ENCODE data around the gene SLC30A1.
A peak's percentile ranks its signal among the peaks of the same experiment; 100 is the strongest.
"Not testable (repeated sequence)": the region's sequence is repeated elsewhere in the genome, so short reads cannot be mapped to it uniquely, and the experiment has no call there.

Gene SLC30A1

DNA sequence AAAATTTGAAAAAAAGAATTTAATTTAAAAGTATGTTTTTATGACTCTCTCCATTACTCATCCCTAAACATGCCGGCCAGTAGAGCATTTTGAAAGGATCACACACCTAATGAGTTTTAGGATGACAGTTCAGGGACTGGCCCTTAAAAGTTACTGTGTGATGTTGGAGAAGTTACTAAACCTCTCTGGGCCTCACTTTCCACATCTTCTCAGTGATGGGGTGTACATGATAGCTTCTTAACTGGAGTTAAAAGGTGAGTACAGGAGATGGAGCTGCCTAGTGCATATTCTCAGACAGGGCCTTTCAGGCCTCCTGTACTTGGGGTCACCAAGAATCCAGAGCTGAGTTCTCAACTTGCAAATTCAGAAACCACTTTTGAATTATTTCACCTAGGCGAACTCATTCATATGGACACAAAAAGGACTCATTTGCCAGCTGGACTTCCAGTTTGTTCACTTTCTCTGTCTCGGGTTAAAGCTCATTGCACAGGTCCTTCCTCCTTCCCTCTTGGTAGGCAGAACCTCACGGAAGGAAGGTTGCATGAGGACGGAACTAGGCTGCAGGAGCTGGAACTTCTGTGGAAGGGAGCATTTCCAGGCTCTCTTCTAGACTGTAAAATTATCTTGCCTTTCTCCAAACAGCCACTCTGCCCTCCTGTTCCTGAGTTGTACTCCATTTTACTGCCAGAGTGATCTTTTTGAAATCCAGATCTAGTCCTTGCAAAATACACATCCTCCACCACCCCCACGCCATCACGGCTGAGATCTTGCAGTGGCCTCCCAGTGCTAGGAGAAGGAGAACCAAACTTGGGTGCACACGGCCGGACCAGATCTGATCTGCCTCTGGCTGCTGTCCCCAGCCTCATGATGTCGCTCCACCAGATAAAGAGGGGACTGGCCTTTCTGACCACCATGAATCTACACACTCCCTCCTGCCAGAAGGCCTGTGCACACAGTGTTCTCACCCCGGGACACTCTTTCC is 4.3 kb upstream of the SLC30A1 start:
- DNase-seq (ENCODE audit: low spot score), result no peak

DNA sequence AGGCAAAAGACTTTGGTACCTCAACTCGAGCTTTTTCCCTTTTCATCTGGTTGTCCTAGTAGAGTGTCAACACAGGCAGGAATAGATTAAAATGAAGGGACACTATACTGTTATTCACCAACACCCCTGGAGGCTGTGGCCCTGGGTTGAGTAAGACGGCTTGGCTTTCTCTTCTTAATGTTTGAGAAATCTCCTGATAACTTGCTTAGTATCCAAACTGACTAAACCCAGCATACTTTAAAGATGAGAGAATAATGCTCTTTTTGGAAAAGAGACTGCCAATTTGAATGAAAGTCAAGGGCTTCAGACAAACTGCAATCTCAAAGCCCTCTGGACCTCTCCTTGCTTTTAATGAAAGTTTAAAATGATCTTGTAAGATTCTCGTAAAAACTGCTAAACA is 2.6 kb upstream of the SLC30A1 start:
- no peak for DNase-seq (ENCODE audit: low spot score)

DNA sequence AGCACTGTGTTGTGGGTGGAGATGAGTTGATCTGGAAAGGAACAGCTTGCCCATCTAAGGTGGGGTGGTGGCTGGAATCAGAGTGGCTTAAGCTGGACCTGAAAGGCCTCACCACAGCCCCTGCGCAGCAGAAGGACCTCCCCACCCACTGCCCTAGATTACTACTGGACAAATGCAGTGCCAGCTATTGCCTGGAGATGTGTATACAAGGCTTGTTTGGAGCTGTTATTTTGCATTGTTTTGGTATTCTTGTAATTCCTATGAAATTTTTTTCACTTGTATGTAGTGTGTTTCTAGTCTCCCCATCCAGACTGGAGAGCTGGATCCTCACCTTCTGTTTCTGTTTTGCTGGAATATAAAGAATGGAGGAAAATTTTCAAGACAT is 1.3 kb upstream of the SLC30A1 start:
- DNase-seq (ENCODE audit: low spot score), result no peak

DNA sequence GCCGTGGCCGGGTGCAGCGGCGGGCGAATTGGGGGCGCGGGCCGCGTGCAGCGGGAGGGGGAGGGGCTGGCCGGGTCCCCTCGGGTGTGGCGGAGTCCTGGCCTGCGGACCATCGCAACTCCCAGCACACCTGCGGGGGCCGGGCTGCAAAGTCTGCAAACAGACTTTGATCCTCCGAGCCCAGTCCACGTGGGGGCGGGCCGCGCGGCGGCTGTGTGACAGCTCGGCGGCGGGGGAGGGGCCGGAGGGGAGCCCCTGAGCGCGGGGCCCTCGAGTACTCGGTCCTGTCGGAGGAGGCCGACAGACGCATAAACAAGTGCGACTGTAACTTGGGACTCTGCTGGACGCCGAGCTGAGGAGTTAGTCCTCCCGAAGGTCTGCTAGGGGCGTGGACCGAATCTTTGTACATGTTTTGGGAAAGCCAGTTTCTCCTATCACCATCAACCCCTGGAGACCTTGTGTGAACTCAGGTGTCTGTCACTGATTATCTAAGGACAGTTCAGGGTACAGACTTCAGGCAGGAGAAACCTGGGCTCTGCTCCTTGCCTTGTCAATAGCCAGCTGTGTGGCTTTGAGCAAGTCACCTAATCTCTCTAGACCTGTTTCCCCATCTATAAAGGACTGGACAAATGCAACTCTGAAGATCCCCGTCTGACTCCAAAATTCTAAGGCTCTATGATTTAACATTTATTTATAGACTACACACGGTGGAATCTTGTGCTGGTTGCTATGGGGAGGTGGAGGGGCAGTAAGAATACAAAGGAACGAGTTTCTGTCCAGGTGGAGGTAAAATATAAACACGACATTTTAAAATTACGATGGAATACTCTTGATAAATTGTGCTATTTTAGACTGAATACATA is 710 bp upstream of the SLC30A1 start:
- DNase-seq (ENCODE audit: low spot score), result peak; percentile 77

DNA sequence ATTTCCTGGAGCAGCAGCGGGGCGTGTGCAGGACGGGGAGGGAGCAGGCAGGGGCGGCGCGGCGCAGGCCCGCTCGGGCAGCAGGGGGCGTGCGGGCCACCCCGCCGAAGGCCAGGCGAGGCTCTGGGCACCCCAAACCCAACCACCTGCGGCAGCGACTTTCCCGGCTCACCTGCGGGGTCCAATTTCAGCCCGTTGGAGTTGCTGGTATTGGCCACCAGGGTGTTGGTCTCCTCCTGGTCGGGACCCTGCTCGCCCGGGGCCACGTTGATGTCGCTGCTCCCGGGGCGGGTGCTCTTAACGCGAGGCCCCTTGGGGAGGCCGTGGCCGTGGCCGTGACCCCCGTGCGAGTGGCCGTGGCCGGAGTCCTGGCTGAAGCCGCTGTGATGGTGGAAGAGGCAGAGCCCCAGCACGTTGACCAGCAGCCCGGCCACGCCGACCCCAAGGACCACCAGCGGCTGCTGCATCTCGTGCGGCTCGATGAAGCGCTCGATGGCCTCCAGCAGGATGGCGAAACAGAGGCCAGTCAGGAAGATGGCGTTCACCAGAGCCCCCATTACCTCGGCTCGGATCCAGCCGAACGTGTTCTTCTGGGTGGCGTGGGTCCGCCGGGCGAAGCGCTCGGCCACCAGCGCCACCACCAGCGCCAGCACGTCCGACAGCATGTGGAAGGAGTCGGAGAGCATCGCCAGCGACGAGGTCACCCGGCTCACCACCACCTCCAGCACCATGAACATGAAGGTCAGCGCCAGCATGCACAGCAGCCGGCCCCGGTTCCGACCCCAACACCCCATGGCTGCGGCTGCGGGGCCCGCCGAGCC is 932 bp downstream of the SLC30A1 start:
- DNase-seq (ENCODE audit: low spot score), result peak; percentile 67

DNA sequence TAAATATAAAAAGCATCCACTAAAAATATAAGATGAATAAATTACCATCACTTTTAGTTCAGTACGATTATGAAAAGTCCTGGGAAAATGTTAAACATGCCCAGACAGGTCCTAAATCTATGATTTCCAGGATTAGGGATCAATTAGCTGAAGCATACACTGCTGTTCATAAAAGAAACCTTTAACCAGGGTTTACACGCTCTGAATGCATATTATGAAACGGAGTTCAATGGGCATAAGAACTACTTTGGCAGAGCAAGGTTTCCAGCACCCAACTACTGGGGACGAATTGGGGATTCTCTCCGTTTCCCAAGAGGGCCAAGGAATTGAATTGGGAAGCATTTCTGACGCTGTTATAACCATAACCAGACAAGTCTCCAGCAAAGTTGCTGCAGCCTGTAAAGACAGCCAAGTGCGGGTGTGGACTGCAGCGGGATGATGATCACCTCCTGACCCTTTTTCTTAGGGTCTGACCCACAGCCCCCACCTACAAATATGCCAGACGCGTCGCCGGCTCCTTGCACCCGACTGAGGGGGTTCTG is 1.6 kb downstream of the SLC30A1 start:
- DNase-seq (ENCODE audit: low spot score), result no peak

DNA sequence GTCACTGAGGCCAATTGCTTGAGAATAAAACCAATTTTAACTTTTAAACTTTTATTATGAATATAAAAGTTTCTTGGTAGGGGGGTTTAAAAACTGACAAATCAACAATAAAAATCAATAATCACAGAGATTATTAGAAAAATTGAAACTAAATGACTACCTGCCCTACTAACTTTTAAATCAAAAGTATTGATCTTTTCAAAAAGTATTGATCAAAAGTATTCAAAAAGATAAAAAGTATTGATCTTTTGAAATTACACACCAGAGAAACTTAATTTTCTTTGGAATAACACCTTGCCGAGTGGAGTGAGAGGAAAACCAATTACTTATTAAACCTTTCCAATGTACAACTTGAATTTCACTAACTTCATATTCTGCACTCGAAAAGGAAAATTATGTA is 2.2 kb downstream of the SLC30A1 start:
- no peak for DNase-seq (ENCODE audit: low spot score)

DNA sequence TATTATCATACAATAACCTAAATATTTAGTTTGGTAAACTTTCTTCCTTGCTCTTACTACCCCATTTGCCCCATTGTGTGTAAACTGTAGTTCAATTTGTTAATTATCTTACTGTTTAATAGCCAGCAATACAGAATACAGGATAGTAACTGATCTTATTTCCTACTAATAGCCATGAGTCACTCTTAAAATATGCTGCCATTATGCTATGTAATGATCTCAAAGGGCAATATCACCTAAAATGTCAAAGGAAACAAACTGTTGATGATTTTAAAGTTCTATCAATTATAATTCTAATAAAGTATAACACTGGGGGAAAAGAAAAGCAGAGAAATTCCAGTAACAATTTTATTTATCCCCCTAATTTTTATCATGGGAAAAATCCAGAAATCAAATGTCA is 4.3 kb downstream of the SLC30A1 start:
- no peak for DNase-seq (ENCODE audit: low spot score)

DNA sequence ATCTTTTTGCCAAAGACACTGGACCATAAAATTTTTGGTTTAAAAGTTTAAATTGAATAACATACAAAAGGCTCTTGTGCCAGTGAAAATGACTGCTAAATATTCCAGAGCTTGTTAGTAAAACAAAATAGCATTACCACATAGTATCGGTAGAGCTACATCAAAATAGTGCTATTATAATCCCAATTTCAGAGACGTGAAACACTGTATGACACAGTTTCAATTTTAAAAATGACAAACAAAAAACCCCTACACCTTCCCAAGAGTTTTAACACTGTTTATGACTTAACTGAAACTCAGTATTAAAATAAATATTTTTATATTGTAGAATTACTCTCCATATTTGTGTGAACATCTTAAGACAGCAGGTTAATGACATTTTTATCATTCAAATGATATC is 7.0 kb downstream of the SLC30A1 start:
- no peak for DNase-seq (ENCODE audit: low spot score)

DNA sequence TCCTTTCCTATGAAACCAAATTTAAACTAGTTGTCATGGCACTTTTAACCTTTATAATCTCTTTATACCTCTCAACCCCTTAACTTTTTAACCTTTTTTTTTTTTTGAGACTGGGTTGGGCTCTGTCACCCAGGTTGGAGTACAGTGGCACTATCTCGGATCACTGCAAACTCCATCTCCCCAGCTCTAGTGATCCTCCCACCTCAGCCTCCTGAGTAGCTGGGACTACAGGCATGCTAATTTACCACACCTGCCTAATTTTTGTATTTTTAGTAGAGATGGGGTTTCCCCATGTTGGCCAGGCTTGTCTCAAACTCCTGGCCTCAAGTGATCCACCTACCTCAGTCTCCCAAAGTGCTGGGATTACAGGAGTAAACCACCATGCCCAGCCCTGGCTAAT is 8.6 kb downstream of the SLC30A1 start:
- DNase-seq (ENCODE audit: low spot score), result not testable (repeated sequence)

DNA sequence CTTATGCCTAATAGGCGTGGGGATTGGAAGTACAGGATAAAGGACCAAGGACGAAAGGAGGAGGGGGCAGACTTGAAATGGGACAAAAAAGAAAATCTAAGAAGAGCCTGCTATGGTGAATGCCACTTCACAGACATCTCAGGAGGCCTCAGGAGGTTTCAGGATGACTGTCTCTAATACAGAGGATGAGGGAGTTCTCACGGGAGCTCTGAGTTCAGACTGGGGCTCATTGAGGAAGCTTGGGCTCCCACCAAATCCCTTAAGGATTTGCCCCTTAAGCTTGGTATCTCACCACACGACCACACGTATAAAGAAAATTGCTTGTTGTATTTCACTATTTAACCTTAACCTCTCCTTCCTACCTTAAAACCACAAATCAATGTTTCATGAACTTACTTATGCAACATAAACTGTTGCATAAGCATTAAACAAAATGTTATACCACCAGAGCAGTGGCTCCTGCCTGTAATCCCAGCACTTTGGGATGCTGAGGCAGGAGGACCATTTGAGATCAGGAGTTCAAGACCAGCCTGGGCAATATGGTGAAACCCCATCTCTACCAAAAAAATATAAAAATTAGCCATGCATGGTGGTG is 12.4 kb downstream of the SLC30A1 start:
- no peak for DNase-seq (ENCODE audit: low spot score)

DNA sequence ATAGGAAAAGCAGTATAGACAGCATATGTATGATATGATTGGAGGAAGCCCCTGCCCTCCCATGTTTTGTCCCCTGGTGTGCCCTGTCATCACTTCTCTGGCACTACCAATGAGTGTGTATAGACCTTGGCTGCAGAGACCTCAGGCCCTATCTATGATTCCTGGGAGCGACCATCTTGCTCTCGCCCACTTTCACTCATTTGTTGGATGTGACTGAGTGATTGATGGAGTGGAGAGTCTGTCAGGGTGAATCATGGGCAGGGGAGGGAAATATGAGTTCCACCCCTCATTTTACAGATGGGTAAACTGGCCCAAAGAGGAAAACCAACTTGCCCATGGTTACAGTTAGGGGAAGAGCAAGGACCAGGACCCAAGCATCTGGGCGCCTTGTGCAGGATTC is 14.9 kb downstream of the SLC30A1 start:
- no peak for DNase-seq (ENCODE audit: low spot score)

DNA sequence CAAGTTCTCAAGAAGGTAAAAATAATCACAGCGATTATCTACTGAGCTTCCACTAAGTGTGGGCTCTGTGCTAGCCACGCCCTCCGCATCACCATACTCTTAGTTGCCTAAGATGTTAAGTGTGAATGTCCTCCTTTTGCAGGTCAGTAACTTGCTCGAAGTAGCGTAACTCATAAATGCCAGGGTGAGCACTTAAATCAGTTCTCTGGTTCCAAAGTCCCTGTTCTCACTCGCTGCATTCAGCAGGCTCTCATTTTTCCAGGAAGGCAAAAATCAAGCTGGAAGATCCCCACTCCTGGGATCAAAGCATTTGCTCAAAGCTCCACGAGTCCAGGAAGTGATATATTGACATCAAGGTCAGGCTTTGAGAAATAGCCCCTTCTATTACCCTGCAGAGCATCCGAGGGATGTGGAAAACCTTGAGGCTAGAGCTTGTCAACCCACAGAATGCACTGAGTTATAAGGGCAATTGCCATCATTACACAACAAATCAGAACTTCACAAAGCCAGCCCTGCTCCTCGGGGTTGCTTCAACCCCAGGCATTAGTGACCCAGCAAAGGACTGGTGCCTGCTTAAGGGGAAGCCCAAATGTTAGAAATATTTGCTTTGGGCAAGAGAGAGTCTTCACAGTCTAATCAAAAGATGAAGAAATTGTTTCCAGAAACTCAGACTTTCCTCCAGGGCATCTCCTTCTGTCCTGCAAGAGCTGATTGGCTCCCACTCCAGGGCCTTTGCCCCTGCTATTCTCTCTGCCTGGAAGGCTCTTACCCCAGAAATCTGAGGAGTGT is 19.5 kb downstream of the SLC30A1 start:
- DNase-seq (ENCODE audit: low spot score), result no peak

DNA sequence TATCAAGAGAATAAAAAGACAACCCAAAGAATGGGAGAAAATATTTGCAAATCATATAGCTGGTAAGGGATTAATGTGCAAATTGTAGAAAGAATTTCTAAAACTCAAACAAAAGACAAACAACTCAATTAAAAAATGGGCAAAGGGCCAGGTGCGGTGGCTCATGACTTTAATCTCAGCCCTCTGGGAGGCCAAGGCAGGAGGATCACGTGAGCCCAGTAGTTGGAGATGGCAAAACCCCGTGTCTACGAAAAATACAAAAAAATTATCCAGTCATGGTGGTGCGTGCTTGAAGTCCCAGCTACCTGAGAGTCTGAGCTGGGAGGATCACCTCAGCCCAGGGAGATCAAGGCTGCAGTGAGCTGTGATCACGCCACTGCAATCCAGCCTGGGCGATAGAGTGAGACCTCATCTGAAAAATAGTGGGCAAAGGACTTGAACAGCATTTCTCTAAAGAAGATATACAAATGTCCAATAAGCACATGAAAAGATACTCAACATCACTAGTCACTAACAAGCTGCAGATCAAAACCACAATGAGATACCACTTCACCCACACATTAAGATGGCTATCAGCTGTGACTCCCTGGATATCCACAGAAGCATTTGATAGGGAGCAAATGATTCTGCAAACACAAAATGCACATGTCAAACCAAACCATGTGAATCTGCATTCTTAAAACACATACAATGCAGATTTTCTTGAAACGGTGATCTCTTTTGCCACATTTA is 20.9 kb downstream of the SLC30A1 start:
- no peak for DNase-seq (ENCODE audit: low spot score)

DNA sequence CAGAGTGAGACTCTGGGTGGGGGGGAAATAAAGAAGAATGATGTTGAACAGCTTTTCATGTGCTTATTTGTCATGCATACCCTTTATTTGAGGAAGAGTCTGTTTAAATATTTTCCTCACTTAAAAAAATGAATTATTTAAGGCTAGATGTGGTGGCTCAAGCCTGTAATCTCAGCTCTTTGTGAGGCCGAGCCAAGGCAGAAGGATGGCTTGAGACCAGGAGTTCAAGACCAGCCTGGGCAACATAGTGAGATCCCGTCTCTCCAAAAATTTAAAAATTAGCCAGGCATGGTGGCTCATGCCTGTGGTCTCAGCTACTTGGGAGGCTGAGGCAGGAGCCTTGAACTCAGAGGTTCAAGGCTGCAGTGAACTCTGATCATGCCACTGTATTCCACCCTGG is 25.4 kb downstream of the SLC30A1 start:
- no peak for DNase-seq (ENCODE audit: low spot score)

DNA sequence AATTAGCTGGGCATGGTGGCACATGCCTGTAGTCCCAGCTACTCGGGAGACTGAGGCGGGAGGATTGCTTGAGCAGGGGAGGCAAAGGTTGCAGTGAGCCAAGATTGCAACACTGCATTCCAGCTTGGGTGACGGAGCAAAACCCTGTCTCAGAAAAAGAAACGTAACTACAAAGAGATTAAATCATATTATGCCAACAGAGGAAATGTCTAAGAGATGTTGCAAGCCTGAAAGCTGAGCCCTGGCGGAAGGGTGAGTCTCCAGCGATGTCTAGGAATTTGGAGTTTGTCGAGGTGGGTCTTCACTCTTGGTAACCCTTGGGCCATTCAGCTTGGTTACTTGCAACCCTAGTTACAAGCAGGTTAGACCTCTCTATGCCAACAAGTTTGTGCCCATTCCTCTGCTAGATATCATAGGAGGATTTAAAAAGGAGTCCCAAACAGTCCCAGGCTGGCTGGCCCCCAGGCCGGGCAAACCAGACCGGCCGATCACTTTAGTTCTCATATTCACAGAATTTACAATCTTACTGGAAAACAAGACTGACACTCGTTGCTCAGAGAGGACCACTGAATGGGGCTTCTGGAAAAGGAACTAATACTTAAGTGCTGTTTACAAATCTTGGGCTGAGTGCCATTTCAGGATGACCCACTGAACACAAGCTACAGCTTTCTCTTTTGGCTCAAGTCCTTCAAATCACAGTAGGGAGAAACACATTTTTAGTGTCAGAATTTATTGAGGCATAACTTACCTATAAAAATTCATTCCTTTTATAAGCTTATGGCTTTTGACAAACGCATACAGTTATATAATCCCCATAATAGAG is 27.1 kb downstream of the SLC30A1 start:
- no peak for DNase-seq (ENCODE audit: low spot score)

DNA sequence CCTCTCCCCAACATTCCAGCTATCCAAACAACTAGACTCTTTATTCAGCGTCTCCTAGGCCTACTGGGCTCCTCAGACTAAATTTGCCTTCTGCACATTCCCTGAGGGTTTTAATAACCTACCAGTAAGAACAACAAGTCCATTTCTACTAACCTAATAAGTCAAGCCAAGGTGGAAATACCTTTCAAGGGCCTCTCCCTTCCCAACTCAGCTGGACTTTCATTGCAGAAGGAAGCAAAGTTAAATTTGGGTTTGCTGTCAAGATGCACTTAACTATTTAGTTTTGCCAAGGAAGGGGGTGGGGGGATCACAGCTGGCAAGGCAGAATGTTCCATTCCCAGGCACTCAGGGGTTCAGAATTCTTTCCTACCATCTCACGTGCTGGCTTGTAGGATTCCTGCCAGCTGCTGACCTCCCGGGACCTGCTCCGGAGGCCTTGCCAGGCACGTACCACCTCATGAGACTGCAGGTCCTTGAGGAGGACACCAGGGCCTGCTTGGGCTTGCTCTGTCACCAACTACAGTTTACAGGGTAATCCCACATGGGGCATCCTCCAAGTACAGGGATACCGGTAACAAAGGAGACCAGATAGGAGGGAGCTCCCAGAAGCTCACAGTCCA is 29.8 kb downstream of the SLC30A1 start:
- no peak for DNase-seq (ENCODE audit: low spot score)

DNA sequence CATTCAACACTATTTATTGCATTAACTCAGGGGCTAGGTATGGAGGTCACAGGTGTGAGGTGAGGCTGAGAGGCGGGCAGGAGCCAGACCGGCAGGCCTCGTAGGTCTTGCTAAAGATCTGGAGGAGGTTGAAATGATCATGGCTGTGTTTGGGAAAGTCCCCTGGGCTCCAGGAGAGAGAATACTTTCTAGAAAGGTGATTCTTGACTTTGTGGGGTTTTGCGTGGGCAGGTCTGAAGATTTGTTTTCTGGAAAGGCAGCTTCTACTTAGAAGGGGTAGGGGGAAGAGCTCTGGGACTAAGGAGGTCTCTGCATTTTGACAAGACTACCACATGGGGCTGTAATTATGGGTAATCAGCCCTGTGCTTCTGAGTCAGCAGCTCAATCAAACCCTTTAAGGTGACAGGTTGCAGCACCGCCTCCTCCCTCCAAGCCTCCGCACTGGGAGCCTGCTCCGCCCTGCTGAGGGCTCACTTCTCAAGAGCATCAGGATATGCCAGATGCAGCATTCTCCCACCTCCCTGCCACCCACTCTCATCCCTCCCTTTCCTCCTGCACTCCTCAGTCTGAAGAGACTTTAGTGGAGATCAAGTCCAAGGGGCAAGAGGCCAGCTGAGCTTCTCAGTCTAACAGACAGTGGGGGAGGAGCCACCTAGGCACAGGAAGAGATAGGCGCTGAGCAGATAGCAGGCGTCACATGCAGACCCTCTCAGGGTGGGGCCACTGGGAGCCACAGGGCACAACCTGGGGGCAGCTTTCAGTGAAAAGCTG is 30.5 kb downstream of the SLC30A1 start:
- peak; percentile 2 for DNase-seq (ENCODE audit: low spot score)
